Panc1 (cell line): ENCODE measurements around the gene BLVRA.

Experiments
- CTCF ChIP-seq: fragments of 450-650 bp; IDR thresholded peaks from 2 replicates; pipeline ENCODE4 v1.5.1; 2017; ENCODE audit warnings: mild to moderate bottlenecking
- POLR2AphosphoS5 ChIP-seq: IDR thresholded peaks from 2 replicates; pipeline ENCODE4 v1.6.1; 2012; ENCODE audit warnings: mild to moderate bottlenecking, low read depth, low read length, moderate library complexity
- REST ChIP-seq, 2 experiments: IDR thresholded peaks; 2 replicates each; pipeline ENCODE4 v1.6.1; 2011 to 2012; ENCODE audit warnings: low read depth in 2 of 2, control low read depth in 1 of 2, low read length in 1 of 2, mild to moderate bottlenecking in 1 of 2, moderate library complexity in 1 of 2; ENCODE audit not compliant: insufficient read depth in 1 of 2
- TCF7L2 ChIP-seq: IDR thresholded peaks from 2 replicates; pipeline ENCODE4 v1.6.1; 2011; ENCODE audit warnings: mild to moderate bottlenecking, low read depth, low read length, inconsistent platforms

- no peak for TF ChIP-seq CTCF
- no peak for TF ChIP-seq REST (IDR thresholded peaks at IDR 0.05; ENCODE audit: insufficient read depth in 1 of 2, low read depth in 2 of 2, low read length in 1 of 2)
- TF ChIP-seq TCF7L2: no peak
- no peak for TF ChIP-seq POLR2AphosphoS5
Measured at GRCh38 chr7:43785420-43785819, 26.9 kb downstream of the BLVRA start.
